HT1080 (cell line): ENCODE data around the gene DDR2. TPM values are rescaled to one million over a fixed set of nuclear protein-coding genes. Genes with fewer than 3 reads are reported as not detected.
"Not testable (repeated sequence)": the region's sequence is repeated elsewhere in the genome, so short reads cannot be mapped to it uniquely, and the experiment has no call there.

Experiments used
- DNase-seq: peaks from one replicate; pipeline ENCODE4 v3.0.0-alpha.2; 2015; ENCODE audit warnings: low read depth
- total RNA-seq: library from RNA; depleted of rRNA; stranded (reverse); fragments of >200 nt; shearing (Covaris generic); gene quantifications from 2 replicates; pipeline ENCODE4 v1.2.3, GENCODE V29; 2014

The DDR2 gene
- total RNA-seq, 1 experiment from 2014 or later = 34.4 TPM

DNA sequence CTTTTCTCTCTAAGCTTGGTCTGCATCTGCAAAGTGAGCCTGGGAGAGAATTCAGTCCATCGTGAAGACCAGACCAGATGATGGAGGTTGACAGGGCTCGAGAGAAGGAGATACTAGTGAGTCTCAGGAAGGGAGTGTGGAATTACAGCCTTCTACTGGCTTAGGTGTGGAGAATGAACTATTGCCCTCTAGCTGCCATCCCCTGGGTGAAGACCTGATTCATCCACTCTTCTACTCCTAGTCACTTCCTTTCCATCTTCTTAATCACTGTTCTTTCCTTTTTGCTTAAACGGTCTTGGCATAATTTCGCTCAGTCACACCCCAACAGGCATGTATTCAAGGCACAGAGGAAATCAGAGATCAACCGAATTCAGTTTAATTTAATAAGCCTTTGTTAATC lies 124.3 kb downstream of the DDR2 start:
- DNase-seq = peak; percentile 93

DNA sequence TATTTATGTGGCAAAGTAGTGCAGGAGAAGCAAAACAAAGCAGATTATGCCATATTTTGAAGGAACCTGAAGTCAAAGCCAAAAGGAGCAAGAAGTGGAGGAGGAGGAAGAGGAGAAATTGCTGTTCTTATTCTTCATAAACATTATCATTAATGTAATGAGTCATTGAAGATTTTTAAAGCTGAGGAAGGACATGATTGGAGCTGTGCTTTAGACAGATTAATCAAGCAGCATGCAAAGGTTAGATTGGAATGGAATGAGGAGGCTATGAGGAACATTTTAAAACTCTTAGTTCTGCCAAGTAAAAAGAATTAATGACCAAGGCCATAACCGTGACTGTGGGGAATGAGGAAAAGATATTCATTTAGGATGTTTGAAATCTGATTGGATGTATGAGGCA lies 125.2 kb downstream of the DDR2 start:
- no peak for DNase-seq

DNA sequence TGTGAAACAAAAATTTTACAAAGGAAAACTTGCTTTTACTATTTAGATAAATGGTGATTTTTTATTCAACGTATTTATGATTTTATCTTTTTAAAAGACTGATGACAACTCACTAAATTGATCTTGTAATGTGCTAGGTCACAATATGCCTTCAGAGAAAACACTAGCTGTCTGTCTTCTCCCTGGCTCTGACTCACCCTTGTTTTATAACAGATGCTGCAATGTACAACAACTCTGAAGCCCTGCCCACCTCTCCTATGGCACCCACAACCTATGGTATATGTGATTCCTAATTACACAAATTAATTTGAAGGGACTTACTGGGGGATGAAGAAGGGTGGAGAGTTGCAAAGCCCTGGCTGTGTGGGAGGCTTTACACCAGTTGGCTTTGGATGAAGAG lies 133.5 kb downstream of the DDR2 start:
- DNase-seq = peak; percentile 10

DNA sequence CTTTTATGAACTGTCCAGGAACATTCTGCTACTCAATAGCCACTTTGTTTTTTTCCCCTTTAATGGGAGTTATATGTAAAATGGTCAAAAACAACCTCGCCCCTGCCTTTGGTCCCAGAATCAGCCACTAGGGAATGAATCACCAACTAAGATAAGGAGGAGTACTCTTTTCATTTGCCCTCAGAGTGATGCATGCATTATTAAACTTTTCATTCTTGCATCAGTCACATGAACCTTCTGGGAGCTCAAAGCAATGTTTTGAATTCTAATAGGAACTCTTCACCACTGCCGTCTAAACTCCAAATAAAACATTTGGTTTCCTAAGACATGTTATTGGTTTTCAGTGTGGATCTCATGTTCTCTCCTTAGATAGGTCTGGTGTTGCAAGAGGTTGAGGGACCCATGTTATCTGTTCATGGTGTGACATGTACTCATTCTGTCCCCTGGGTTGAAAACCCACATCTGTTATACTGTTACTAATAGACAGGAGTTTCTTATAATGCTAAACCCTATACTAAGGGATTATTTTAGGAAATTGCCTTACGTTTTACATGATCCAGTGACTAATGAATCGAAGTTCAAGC lies 140.4 kb downstream of the DDR2 start:
- DNase-seq = no peak

DNA sequence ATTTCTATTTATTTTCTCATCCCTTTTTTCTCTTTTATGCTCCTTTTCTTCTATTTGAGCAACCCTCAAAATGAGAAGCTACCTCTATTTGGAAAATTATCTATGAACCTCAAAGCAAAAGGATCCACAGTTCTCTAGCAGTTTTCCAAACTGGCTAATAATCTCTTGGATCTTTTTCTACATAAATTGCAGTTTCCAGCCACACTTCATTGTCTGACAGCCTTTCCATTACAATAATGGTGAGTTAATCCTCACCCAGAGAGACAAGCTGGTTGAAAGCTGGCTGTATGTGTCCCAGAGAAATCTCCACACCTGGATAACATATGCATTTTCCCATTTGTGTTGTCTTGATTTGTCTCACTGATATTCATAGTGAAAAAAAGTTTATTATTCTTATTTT lies 141.7 kb downstream of the DDR2 start:
- DNase-seq = no peak

DNA sequence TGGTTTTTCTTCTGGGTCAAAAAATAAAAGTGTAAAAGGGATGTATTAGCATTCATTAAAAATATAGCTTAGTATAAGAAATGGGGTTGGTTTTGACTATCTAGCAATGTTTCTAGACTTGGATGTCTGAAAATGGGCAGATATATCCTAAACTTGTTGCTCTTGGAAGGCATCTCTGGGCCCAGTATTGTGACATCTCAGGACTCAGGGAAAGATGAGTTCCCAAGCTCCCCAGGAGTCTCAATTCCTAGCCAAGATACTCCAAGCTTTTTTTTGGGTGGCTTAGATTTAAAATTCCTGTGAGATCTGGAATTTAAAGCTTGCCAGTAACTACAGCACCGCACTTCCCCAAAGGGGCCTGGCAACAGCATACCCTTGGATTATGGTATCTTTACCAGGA lies 146.8 kb downstream of the DDR2 start:
- no peak for DNase-seq

DNA sequence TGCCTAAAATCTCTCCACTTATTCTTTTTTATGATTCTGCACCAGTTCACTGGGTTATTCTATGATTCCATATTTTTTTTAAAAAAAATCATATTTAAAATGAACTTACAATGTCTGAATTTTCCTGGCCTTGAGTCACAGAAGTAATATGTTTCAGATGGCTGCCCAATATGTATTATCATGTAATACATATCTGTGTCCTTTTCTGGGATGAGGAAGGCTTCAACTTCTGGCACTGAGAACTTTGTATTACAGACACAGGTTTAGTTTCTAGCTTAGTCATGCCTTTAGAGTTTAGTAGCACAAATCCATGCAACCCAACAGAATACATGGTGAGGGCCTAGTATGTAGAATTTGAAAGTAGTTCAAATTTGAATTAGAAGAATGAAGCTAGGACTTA lies 150.4 kb downstream of the DDR2 start:
- DNase-seq = no peak

DNA sequence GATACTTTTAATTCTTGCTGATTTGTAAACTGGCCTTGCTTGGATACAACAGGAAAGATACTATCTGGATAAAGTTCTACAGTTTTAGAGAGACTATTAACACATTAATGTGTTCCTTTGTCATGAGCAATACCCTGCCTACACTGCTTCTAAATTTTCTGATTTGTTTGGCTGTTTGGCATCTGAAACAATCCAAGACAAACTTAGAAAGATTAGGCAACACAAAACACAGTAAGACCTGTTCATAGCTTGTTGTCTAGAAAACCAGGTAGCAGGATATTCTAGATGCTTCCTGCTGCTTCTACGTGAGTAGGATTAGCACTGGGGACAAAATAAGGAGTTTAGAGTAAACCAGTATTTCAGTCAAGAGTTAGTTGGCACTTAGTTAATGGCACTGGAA lies 152.7 kb downstream of the DDR2 start:
- DNase-seq = not testable (repeated sequence)

DNA sequence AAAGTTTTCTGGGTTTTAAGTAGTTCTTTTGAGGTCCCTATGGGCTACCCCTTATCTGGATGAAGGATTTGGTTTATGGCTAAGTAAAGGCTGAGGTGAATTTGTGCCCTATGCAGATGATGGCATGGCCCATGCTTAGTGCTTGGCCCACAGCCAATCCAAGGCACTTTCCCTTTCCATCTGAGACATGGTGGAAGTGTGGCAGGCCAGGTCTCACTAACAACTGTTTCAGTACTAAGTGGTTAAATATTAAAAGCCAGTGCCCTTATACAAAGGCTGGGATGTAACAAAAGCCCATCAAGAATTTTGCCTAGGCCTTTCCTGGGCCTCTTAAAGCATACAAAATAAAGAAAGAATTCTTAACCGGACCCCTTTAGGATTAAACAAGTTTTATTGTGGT lies 156.5 kb downstream of the DDR2 start:
- DNase-seq = not testable (repeated sequence)

DNA sequence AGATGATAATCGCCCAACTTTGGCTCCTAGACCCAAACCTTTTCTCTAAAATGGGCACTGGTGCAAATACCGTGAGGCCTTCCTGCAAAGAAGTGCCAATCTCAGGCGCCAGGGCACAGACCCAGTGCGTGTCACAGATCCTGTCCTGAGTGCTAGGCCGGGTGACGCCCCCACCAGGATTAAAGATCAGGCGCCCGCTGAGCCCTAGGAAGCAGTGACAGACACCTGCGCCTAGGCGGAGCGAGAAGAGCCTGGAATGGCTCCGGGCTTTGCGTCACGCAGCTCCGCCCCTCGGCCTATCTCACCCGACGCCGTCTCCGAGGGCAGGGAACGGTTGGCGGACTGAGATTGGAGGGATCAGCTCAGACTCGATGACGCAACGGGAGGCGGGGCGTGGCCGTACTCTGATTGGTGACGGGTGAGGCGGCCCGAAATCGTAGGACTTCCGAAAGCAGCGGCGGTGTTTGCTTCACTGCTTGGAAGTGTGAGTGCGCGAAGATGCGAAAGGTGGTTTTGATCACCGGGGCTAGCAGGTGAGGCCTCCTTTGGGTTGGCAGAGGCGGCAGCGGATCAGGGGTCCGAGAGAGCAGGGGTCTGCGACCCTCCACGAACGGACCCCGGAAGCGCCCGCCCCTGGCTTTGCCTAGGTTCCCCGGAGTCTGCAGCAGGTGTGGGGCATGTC lies 158.2 kb downstream of the DDR2 start, which contains the start of gene HSD17B7:
HSD17B7 (plus strand) TSS at position 400 of the 682 bp plus-strand sequence; CDS start at position 499, 99 bp downstream.
- peak; percentile 88 for DNase-seq

DNA sequence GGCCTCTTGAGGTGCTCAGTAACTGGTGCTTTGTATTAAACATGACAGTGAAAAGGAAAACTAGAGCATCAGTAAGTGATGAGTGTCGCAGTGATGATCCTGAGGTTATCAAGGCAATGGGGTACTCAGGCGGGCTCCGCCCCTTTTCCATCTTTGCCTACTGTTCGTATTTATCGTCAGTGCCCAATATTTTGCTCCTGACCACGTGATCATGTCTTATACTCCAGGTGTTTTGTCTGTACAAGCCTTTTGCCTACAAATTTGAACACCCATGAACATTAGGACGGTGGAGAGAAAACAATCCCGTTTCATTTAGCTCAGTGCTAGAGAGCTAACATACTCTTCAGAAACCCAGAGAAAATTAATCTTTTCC lies 158.7 kb downstream of the DDR2 start:
- not testable (repeated sequence) for DNase-seq

DNA sequence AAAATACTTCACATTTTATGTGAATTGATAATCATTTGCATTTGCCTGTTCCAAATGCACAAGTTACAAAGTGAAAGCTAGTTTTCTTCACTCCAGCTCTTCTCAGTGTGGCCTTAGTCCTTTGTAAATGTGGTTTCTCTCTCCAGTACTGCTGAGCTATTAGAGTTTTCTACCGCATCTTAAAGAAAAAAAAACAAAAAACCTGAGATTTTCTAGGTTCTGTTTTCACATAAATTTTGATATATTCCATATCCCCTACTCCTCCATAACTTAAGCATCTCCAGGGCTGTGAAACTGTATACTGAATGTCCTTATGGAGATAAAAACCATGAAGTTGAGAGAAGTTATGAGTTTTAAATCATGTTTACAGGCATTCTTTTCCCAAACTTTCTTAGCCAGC lies 162.0 kb downstream of the DDR2 start:
- not testable (repeated sequence) for DNase-seq

DNA sequence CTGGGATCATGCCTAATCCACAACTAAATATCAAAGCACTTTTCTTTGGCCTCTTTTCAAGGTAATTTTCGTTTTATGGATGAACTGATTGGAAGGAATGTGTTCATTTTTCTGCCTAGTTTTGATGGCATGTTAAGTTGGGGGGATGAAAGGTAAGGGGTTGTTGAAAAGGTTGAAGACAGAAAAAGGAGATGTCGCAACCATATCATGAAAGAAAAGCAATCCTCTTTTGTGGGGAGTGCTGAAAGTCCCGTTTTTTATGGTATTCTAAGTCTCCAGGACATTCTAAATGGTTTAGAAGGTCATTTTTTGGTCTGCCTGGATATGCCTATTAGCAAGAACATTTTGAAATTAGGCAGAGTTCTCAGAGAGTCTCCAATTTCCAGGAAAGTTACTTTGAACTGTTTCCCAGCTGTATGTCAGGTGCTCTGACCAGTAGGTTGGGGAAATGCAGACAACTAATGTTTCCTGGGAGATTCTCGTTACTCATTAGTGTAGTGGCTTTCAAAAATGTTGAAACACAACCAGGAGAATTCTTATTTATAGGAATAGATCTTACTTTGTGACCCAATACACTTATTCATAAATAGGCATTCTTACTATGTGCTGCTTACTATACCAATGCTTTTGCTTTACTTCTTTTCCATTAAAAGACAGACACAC lies 164.5 kb downstream of the DDR2 start:
- DNase-seq = not testable (repeated sequence)

DNA sequence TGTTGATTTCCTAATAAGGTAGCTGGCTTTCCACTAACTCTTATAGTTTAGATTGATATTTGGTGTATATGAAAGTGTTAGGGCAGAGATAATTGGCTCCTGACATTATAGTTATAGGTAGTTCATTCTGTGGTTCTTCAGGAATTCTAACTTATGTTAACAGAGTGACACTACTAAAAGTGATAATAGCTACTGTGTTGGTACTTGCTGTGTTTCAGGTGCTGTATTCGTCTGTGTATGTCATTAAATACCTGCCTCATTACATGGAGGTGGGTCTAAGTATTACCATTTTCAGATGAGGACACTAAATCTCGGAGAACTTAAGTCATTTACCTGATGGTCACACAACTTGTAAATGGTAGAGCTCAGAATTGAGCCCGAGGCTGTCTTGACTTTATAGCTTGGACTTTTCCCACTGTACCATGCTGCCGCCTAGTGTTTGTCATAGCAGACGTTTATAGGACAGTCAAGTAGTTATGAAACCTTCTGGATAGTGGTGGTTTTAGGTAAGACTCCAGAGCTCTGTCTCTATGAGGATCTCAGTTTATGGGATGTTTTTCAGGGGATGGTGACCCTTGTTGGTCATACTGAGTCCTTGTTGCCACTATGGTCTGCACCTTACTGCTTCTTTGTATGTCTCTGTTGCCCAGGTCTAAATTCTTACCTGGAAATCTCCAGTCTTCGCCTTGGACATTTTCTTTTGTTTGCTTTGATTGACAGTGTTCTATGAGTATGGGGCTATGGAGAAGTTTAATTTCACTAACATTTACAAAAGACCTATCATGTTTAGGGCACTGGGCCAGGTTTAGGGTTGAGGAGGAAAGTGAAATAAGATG lies 167.9 kb downstream of the DDR2 start:
- peak; percentile 63 for DNase-seq

DNA sequence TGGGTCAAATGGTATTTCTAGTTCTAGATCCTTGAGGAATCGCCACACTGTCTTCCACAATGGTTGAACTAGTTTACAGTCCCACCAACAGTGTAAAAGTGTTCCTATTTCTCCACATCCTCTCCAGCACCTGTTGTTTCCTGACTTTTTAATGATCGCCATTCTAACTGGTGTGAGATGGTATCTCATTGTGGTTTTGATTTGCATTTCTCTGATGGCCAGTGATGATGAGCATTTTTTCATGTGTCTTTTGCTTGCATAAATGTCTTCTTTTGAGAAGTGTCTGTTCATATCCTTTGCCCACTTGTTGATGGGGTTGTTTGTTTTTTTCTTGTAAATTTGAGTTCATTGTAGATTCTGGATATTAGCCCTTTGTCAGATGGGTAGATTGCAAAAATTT lies 175.2 kb downstream of the DDR2 start:
- DNase-seq = not testable (repeated sequence)

DNA sequence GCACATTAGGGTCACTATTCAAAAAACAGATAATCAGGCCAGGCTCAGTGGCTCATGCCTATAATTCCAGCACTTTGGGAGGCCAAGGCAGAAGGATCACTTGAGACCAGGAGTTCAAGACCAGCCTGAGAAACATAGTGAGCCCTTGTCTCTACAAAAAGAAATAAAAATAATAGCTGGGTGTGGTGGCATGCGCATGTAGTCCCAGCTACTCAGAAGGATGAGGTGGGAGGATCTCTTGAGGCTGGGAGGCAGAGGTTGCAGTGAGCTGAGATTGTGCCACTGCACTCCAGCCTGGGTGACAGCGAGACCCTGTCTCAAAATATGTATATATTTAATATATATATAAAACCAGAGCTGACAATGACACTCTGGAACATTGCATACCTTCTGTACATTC lies 180.1 kb downstream of the DDR2 start:
- not testable (repeated sequence) for DNase-seq

DNA sequence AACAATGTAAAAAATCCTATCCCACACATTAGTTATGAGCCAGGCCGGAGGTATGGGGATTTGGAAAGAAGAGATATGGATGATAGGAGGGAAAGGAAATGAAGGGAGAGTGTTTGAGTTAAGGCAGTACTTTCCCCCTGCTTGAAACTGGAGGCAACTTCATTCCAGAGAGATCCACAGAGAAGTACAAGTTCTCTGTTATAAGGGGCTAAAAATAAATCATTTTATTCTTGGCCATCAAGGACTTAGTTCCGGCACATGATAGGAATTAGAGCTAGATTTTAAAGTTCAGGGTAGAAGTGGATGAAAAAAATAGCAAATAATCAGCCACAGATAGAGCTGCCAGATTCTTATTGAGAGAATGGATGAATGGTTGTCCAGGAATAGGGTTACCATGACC lies 185.9 kb downstream of the DDR2 start:
- not testable (repeated sequence) for DNase-seq

DNA sequence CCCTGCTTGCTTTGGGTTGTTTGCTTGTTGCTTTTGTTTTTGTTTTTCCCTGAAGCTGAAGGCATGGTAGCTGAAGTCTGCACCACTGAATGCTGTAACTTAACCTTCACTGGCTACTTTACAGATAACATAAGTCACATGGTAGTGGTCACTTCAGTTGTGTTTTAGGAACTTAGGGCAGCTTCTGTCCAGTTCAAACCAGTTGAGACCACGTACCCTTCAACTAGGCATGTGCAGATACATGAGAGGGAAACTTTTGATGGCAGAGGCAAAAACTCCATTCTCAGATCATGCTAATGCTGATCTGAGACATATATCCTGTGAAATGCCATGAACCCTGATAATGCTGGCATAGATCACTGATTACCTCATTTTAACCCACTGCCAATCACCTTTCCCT lies 186.4 kb downstream of the DDR2 start:
- not testable (repeated sequence) for DNase-seq

DNA sequence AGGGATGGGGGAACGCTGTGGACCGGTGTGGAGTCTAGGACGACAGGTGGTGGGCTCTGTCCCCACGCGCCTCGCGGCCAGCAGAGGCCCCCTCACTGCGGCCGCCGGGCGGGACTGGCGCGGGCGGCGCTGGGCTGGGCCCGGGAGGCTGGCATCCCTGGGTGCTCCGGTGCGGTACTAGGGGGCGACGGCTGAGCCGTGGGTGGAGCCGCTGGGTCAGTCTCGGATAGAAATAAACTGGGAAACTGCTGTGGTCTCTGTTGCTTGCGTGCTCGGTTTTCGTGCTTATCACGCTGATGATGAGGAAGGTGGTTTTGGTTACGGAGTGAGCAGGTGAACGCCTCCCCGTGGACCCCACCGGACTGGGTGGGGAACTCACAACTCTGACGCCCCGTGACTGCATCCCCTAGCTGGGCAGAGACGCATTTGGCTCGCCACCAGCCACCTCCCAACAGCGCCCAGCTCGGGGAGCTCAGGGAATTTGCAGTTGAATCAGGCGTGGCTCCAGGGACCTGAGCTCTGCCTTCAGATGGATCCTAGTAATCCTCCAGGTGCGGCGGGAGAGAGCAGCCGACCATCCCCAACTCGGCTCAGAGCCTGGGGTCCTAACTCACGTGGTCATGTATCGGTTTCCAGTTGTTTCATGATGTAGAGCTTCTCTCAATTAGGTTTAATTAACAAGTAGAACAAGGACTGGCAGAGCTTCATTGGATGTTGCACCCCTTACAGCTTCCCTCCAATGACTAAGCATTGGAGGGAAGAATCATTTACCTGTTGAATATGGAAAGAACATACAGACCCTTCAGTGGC lies 190.3 kb downstream of the DDR2 start:
- no peak for DNase-seq

DNA sequence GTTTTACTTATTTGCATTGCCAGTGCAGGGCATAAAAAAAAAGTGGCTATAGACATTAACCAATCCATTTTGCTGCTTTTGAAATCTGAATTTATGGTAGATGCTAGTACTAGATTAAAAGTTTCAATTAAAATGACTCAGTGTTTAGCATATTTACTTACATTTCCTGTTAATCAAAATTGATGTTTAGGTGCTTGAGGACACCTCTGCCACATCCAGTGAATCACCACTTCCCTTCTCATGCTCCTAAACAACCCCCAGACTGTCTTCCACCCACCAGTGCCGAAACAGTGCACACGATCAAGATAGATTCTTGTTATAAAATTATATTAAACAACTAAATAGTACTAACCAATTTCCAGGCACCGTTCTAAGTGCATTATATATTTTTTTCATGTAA lies 191.0 kb downstream of the DDR2 start:
- peak; percentile 56 for DNase-seq
